ENCODE results near the gene ETAA1. TPM values are rescaled to one million over a fixed set of nuclear protein-coding genes. Genes with fewer than 3 reads are reported as not detected.

Gene ETAA1
- total and polyA plus RNA-seq, 2 of the 8 experiments (the other 6 are each of a cell fraction or from before 2014, with no cell fraction given) = 5.9 to 27.1 TPM

- no peak for TF ChIP-seq JUN (IDR thresholded peaks at IDR 0.05; ENCODE audit: low read depth, low read length)
Measured at GRCh38 chr2:67374481-67374880, 22.7 kb upstream of the ETAA1 start (continued).

GRCh38 chr2:67374949-67375348, 22.2 kb upstream of the ETAA1 start:
- ChIA-PET CTCF (ENCODE audit: partially characterized antibody) (no interaction called here), POLR2A (ENCODE audit: partially characterized antibody) (no interaction called here)
- Histone ChIP-seq H3K14ac (ENCODE audit: insufficient read length) (no peak overlapping the region), H2BK15ac (ENCODE audit: low read length) (no peak overlapping the region), H3K9ac (replicated peaks in 1 of 4; ENCODE audit: extremely low read depth in 1 of 4, low read depth in 3 of 4, low read length in 3 of 4) (no peak overlapping the region), H3K4me3 (ENCODE audit: extremely low read depth in 1 of 4, insufficient read depth in 2 of 4, low read depth in 3 of 4, low read length in 4 of 4) (no peak overlapping the region), H2AFZ (ENCODE audit: low read length) (no peak overlapping the region), H3K56ac (replicated peaks; ENCODE audit: insufficient read length, low read depth, low read length) (no peak overlapping the region), H4K20me1 (replicated peaks in 1 of 2; ENCODE audit: control insufficient read depth in 1 of 2, insufficient read depth in 2 of 2, low read length in 2 of 2) (no peaks in the 10 kb centered on the region), H3K23me2 (ENCODE audit: low read depth, low read length) (no peaks in the 10 kb centered on the region), H3K4me1 (replicated peaks in 1 of 4; ENCODE audit: control insufficient read depth in 3 of 4, insufficient read depth in 4 of 4, low read length in 3 of 4) (no peaks in the 10 kb centered on the region), H4K91ac (replicated peaks; ENCODE audit: insufficient read length, low read length) (no peak overlapping the region), H3K4ac (replicated peaks; ENCODE audit: insufficient read length, low read depth, low read length) (no peak overlapping the region), H2BK20ac (ENCODE audit: low read length) (no peak overlapping the region), H2BK12ac (ENCODE audit: low read depth, low read length) (no peak overlapping the region), H2AK5ac (ENCODE audit: low read depth, low read length) (no peak overlapping the region), H3K23ac (ENCODE audit: insufficient read length) (no peak overlapping the region), H3K79me1 (ENCODE audit: low read depth, low read length) (no peaks in the 10 kb centered on the region), H3K9me3 (ENCODE audit: insufficient read depth in 2 of 2, low read depth in 1 of 2, low read length in 1 of 2) (no peaks in the 10 kb centered on the region), H3K27me3 (replicated peaks in 1 of 4; ENCODE audit: control insufficient read depth in 3 of 4, extremely low read depth in 1 of 4, insufficient read depth in 3 of 4, low read length in 3 of 4) (no peaks in the 10 kb centered on the region), H2BK120ac (replicated peaks; ENCODE audit: low read depth, low read length) (no peak overlapping the region), H4K8ac (ENCODE audit: extremely low read depth, insufficient read depth, low read length) (no peak overlapping the region), H3K4me2 (ENCODE audit: insufficient read depth in 1 of 2, low read depth in 2 of 2, low read length in 2 of 2) (no peak overlapping the region), H3K27ac (ENCODE audit: low read depth, low read length) (no peak overlapping the region), H4K5ac (ENCODE audit: insufficient read length, low read depth, low read length) (no peak overlapping the region), H3K36me3 (ENCODE audit: control insufficient read depth in 2 of 4, insufficient read depth in 4 of 4, low read length in 3 of 4) (no peaks in the 10 kb centered on the region), H3K79me2 (ENCODE audit: control insufficient read depth in 1 of 2, insufficient read depth in 2 of 2, low read length in 2 of 2) (no peaks in the 10 kb centered on the region), H3K18ac (ENCODE audit: extremely low read depth, low read length) (no peak overlapping the region), H2BK5ac (ENCODE audit: low read depth, low read length) (no peak overlapping the region)
- FAIRE-seq = no peak
- no peak for DNase-seq (ENCODE audit: low read depth in 1 of 2, low spot score in 2 of 2)
- 73% methylated on average over 1 of the region's 1 CpG; no CpG with 5 or more reads in 1 of the 2 experiments for WGBS, 2 experiments (ENCODE audit: extremely low coverage in 1 of 2, insufficient coverage in 1 of 2, insufficient read length in 1 of 2, insufficient replicate concordance in 2 of 2, low coverage in 1 of 2, low lambda C conversion rate in 2 of 2, missing lambda C conversion rate in 1 of 2)
- TF ChIP-seq YY1 (IDR thresholded peaks at IDR 0.05; ENCODE audit: low read depth, low read length) (no peak), FOSL1 (IDR thresholded peaks at IDR 0.05; ENCODE audit: insufficient read depth, low read depth, low read length) (no peak), CTBP2 (IDR thresholded peaks at IDR 0.05; ENCODE audit: borderline replicate concordance, insufficient read depth, insufficient read length, low read length) (no peak), POLR2A (IDR thresholded peaks at IDR 0.05; ENCODE audit: control extremely low read depth in 1 of 2, low read depth in 2 of 2, low read length in 2 of 2) (no peak), CBX5 (IDR thresholded peaks at IDR 0.05; ENCODE audit: low read depth, low read length) (no peak), EGR1 (IDR thresholded peaks at IDR 0.05; ENCODE audit: borderline replicate concordance, low read depth, low read length) (no peak), POLR2AphosphoS5 (IDR thresholded peaks at IDR 0.05; ENCODE audit: low read depth, low read length) (no peak), SIX5 (IDR thresholded peaks at IDR 0.05; ENCODE audit: low read depth, low read length) (no peak), SP1 (IDR thresholded peaks at IDR 0.05; ENCODE audit: low read depth, low read length) (no peak), NRF1 (IDR thresholded peaks at IDR 0.05; ENCODE audit: low read depth, low read length) (no peak), SIN3A (conservative IDR thresholded peaks at IDR 0.05 in 1 of 2, IDR thresholded peaks at IDR 0.05 in 1 of 2; ENCODE audit: low read depth in 1 of 2, low read length in 2 of 2) (no peak)
- TF ChIP-seq, protein P1, sequence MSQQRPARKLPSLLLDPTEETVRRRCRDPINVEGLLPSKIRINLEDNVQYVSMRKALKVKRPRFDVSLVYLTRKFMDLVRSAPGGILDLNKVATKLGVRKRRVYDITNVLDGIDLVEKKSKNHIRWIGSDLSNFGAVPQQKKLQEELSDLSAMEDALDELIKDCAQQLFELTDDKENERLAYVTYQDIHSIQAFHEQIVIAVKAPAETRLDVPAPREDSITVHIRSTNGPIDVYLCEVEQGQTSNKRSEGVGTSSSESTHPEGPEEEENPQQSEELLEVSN (IDR thresholded peaks at IDR 0.05) = no peak

Data from H1 (cell line).